Stromal cell of bone marrow (primary cell): ENCODE results near the gene PRDM5.
"Not testable (repeated sequence)": the region's sequence is repeated elsewhere in the genome, so short reads cannot be mapped to it uniquely, and the experiment has no call there.

Experiments
- DNase-seq: peaks from one replicate; pipeline ENCODE4 v3.0.0-alpha.2; 2012; ENCODE audit warnings: low read depth

The PRDM5 gene

DNA sequence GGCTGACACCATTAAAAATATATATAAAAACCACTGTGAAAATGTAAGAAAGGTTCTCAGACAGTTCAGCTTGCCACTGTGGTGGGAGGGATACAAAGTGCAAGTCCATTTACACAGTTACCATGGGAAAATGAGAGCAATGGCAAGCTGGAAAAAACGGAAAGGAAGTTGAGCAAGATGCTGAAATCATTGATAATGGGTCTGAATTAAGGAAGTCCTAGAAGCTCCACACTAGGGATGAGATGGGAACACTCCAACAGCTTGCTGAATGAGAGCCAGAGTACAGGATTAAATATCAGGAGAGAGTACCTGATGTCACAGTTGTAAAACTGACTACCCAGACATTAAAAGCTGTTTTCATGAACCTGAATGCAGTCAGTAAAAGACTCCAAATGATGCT is 218.6 kb downstream of the PRDM5 start:
- no peak for DNase-seq

DNA sequence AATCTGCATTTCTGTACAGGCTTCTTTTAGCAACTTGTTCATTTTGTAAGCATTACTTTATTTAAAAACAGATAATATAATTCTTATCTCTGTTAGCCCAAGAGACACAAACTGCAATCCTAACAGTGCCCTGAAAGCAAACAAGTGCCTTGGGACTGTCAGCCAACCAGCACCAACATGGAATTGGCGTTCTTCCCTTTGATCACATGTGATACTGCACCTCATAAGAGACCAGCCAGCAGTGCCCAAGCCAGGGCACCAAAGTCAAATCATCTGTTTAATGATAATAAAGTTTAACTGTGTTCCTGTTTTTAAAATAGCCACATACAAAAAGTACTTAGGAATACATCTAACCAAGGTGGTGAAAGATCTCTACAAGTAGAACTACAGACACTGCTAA is 223.2 kb downstream of the PRDM5 start:
- DNase-seq: no peak

DNA sequence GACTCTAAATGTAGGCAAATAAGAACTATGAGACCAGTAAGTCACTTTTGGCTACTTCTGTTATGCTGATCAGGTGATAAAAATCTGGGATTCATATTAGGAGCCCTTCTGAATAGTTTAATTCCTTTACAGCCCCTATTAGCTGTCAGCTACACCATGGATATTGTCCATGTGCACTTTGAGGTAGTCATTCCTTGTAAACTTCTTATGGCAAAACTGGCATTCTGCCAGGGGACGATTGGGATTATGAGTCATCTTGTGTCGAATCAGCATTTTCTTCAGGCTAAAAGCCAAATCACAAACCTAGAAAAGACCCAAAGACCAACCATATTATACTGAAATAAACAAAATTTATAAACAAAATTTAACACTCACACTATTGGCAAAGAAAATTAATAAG is 227.6 kb downstream of the PRDM5 start:
- peak; percentile 38 for DNase-seq

DNA sequence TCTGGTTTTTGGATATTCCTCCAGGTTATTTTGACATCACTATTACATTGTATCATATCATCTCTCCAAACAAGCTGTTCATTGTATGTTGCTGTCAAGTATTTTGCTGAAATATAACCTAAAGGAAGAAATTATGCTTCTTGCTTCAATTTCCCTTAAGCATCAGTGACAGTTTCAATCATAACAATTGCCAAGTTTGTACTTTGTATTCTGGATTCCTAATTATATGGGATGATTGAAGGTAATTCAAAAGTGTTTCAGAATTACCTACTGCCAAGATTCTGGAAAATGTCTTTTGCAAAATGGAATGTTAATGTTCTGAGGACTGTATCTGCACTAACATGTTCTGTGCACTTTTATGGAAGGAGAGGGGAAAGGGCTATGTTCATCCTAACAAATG is 228.7 kb downstream of the PRDM5 start:
- no peak for DNase-seq

DNA sequence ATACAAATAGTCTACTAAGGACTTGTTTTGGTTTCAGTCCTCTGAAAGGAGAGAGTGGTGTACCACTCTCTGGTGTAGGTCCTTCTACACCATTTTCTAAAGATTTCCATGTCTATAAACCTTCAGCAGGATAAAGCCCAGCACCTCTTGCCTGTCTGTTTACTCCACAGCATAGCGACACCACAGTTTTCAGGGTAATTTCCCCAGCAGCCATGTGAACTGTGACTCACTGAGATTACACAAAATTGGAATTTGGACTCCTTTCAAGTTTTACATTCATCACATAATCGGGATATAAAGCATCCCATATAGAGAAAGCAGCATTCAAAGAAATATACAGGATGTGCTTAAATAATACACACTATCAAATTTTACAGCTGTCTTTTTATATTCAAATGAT is 229.6 kb downstream of the PRDM5 start:
- DNase-seq: peak; percentile 82

DNA sequence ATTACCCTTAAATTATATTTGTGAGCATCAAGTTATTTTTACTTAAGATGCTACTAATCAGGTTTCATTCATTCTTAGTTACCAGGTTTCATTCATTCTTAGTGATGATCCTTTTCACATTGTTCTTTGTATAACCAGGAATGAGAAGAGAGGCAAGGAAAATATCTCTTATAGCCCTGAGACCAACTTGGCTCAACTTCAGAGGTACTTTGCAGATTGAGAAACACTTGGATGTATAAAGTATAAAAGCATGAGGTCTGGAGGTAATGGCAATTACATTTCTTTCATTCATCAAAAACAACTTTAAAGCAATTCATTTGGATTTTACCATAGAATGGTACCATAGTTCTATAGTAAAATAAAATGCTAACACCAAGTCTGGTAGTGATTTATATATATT is 231.0 kb downstream of the PRDM5 start:
- DNase-seq: no peak

DNA sequence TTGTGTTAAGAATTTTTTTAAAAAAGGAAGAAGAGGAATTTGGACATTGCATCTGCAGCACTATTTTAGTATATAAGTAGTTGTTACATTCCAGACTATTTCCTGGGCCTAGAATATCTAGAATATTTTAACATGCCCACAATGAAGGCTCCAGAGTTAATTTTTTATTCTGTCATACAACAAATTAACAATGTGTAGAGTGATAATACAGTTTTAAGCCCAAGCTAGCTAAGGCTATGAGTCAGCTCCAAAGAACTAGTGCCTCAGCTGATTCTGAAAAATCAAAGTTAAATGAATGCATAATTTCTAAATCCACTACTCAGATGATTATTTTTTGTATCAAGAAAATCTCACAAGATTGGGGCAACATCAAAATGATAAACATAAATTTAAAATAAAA is 231.4 kb downstream of the PRDM5 start:
- DNase-seq: no peak

DNA sequence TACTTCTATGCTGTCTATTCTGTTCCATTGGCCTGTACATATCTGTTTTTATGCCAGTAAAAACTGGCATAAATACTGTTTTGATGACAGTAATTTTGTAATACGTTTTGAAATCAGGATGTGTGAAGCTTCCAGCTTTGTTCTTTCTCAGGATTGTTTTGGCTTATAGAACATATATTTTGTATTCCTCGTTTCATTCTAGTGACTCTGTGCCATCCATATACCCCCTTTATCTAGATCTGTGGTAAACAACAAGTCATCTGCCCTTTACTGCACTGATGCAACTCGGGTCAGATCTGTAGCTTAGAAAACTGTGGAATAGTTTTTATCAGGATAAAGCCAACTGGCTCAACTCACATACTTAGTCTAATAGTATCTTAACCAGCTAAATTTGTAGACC is 233.7 kb downstream of the PRDM5 start:
- DNase-seq: no peak

DNA sequence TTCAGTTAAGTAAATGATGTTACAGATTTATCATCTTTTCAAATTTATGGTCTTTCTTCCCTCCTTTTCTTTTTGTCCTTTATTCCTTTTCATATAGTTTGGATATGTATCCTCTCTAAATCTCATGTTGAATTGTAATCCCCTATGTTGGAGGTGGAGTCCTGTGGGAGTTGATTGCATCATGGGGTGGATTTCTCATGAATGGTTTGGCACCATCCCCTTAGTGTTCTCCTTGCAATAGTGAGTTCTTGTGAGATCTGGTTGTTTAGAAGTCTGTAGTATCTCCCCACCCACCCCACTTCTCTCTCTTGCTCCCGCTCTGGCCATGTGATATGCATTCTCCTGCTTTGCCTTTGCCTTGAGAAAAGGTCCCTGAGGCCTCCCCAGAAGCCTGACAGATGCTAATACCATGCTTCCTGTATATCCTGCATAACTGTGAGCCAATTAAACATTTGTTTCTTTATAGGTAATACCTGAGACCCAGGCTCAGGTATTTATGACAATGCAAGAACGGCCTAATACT is 236.7 kb downstream of the PRDM5 start:
- no peak for DNase-seq

DNA sequence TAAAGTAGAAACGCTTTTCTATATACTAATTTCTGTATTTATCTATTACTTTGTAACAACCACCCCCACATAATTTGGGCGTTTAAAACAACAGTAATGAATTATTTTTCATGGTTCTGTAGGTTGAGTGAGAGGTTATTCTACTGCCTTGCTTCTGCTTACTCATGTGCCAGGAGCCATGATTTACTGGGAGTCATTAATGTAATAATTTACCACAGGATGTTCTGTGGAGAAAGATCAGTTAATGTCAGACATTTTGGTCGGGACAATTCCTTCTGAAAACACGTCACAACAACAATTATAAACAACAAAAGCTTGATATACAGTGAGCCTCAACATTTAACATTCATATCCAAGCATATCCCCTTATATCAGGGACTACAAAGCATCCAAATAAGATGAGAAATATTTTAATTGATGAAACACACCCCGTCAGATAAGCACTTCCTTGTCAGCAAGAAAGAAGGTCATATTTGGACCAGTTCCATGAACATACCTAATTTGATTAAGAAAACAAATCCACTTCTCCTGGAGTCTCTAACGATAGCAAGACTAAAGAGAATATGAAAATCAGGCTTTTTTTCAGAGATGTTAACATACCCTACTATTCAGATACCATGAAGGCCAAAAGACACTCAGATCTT is 238.5 kb downstream of the PRDM5 start:
- DNase-seq: no peak

DNA sequence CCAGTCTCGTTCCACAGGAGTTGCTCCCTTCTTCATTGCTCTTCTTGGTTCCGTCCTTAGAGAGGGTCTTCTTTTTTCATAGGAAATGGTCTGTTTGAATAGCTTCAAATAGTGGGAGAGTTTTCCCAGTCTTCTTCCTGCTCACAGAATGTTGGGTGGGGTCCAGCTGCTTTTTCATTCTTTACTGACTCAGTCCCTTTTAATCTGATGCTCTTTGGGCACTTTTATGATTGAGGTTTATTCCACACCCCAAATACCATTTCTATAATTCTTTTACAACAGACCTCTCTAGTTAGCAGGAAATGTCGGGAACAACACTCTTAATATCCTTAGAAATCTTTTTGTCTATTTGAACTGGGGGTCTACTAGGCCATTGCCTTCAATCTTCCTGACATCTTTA is 239.5 kb downstream of the PRDM5 start:
- DNase-seq: peak; percentile 13

DNA sequence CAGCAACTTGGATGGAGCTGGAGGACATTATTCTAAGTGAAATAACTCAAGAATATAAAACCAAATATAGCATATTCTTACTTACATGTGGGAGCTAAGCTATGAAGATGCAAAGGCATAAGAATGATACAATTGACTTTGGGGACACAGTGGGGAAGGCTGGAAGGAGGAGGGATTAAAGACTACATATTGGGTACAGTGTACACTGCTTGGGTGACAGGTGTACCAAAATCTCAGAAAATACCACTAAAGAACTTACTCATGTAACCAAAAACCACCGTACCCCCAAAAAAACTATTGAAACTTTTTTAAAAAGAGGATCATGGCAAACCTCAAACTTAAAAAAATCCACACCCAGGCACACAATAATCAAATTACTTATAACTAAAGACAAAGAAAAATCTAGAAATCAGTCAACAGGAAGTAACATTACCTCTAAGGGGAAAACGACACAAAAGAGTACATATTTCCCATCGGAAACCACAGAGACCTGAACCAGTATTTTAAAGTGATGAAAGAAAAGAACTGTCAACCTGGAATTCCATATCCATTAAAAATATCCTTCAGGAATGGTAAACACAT is 241.8 kb downstream of the PRDM5 start:
- no peak for DNase-seq

DNA sequence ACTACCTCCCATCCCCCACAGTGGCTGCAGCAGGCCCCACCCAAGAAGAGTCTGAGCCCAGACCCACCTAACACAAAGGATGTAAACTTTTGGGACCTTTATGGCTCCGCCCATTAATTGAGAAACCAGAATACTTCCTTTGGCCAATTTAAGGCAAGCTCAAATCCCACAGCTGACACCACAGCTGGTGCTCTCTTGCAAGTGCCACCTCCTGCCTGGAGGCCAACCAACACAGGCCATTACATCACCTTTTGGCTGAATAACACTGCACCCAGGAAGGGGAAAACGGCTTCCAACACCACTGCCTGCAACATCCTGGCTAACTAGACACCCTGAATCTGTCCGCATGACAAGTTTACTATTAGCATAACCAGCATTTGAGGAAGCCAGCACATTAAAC is 248.8 kb downstream of the PRDM5 start:
- DNase-seq: no peak

DNA sequence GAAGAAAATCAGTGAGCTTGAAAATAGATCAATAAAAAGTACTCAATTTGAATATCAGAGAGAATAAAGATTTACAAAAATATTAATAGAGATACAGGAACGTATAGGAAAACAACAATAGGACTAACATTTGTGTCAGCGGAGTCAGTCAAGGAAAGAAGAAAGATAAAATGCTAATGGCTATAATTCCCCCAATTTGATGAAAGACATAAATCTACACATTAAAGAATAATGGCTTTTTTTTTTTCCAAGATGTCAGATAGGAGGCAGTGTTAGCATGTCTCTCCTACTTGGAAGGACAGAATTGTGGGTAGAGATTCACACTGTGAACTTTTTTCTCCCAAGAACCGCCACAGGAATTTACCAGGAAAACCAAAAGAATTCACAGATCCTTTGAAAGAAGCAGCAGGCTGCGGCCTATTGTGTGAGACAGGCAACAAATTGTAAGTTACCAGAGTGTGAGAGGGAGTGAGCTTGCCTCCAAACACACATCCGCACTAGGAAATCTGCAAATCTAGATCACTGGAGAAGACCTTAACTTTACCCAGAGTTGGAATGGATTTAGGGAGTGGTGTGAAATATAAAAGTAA is 249.9 kb downstream of the PRDM5 start:
- no peak for DNase-seq

DNA sequence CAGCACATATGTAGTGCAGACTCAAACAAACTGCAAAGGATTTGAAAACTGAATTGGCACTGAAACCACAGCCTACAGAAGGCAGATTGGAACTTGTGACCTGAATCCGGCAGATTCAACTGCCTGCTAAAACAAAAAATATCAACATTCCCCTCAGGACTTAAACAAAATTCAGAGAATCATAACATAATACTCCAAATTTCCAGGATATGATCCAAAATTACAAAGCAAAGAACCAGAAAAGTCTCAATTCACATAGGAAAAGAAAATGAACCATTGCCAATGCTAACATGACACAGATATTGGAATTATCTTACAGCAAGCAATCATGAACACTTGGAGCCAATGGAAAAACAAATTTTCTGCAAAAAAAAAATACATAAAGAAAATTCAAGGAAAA is 250.4 kb downstream of the PRDM5 start:
- DNase-seq: peak; percentile 19

DNA sequence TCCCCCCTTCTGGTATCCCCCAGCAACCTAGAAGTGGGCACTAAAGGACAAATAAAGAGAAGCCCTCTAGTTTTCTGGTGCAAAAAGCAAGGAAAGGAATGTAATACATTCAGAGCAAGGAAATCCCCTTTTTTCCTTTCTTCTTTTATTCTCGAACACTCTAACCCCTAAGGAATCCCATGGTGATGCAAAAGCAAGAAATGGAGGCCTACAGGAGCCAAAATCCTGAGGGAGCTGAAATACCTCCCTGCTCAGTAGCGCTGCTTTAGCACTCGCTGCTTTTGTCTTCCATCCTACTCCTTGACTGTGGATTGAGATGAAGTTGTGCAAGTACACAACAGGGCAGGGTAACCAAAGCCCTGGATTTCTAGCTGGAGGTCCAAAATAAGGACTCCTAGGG is 251.0 kb downstream of the PRDM5 start:
- no peak for DNase-seq

DNA sequence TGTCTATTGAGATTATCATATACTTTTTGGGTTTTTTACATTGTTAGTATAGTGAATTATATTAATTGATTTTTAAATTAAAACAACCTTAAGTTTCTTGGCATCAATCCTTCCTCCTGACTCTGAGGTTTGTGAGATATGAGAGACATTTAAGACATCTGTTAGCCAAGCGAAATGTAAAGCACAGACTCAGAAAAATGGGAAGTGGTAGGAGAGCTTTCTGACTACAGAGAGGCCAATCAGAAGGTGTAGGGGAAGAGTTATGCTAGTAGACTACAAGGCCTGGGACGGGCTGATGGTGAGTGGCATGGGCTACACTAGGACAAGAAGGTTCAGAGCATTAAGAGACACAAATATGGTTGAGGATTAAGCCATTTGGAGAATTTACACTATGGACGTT is 255.4 kb downstream of the PRDM5 start:
- no peak for DNase-seq

DNA sequence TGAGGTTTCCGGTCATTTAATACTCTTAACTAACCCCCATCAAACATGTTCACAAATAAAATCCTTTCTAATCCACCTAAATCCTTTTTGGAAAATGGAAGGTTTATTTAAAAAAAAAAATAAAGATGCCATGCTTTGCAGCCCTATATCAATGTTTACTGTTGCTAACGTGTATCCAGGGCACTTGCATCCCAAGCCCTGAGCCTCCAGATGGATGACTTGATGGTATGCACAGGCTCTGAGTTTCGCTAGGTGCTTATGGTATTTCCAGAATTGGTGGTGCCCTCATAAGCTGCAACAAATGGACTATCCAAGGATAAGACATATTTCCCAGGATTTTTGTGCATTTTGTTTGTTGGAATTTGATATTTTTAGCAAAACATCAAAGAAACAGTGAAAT is 257.7 kb downstream of the PRDM5 start:
- no peak for DNase-seq

DNA sequence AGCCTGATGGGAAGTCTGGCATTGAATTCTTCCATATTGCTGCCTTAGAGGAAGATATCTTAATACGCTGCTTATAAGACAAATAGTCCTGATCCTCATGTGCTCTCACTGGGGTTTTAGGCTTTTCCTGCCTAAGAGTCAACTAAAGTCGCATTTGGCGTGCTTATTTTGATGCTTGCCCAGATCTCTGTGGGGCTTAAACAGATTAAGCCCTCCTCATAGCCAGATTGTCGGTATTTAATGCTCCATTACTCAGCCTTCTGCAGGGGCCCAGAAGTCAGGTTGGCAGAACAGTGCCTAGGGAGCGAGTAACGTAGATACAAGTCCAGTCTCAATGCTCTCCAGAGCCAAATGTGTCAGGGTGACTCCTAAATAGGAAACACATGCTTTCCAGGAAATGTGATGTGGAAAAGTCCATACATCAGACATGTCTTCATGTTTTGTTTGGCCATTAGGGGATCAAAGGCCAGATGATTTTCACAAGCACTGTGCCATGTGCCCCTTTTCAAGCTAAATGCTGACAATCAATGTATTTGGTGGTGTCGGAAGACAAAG is 262.8 kb downstream of the PRDM5 start:
- no peak for DNase-seq

DNA sequence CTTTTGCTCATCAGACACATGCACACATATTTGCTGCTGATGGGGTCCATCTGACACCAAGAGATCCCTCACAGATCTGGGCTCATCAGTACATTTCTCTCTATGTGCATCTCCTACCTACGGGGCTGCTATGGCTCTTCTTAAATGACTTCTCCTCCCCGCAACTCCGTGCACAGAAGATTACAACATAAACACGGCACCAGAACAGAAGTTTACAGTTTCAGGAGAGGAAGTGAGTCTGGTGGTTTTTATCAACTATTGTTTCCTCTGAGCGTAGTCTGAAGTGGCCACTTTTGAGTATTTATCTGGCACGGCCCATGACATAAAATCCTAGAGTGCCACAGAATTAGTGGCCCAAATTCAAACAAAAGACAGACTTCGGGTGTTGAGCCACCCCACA is 263.8 kb downstream of the PRDM5 start:
- no peak for DNase-seq

DNA sequence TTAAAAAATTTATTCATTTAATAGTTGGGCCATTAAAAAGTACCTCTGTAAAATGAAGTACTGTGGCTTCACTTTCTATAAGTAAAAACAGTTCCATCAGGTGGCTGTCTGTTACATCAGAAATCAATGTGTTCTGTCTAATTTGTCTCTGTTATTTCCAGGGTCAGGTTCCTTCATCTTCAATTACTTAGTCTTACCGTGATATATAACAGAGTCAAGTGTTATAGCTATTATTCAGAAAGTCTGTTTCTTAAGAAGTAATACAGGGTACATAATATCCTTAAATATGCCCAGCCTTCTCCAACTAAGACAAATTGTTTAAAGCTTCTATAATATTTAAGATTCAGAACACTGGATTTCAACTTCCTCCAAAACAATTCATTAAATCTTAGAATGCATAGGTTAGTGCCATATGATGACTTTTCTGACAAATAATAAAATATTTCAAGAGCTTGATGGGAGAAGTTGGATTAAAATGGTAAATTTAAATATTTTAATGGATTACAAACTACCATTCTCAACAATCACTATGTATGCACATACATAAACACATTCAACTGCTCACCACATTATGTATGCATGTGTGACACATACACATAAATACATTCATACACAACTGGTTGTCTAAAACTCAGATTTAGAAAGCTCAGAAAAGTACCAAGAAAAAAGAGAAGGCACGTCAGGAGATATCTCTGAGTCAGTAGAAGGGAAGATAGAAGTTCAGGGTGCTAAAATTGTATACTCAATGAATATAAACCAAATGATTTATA is 268.5 kb downstream of the PRDM5 start:
- DNase-seq: no peak

DNA sequence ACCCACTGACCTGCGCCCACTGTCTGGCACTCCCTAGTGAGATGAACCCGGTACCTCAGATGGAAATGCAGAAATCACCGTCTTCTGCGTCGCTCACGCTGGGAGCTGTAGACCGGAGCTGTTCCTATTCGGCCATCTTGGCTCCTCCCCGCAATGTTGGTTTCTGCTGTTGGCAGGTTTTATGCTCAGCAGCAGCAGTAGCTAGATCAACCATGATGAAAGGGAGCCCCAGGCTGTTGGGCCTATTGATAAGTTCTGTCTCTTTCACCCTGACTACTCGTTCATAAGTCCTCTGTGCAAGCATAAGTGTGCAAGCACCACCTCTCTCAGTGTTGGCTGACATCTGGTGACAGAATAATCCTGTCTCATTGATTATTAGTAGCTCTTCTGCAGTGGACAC is 274.2 kb downstream of the PRDM5 start:
- DNase-seq: not testable (repeated sequence)
